Measurements from ENCODE around the gene CHD2.

Gene CHD2

GRCh38 chr15:92963794-92964193 lies 63.7 kb downstream of the CHD2 start:
- no peak for DNase-seq

- DNase-seq = no peak
Measured at GRCh38 chr15:92968926-92969651, 69.0 kb downstream of the CHD2 start.

GRCh38 chr15:92970656-92971055 lies 70.5 kb downstream of the CHD2 start:
- no peak for DNase-seq

GRCh38 chr15:92971081-92971480 lies 71.0 kb downstream of the CHD2 start:
- DNase-seq = no peak

GRCh38 chr15:92971713-92972112 lies 71.6 kb downstream of the CHD2 start:
- no peak for DNase-seq

- no peak for DNase-seq
Measured at GRCh38 chr15:92974183-92974915, 74.2 kb downstream of the CHD2 start.

GRCh38 chr15:92979011-92979701 lies 79.0 kb downstream of the CHD2 start:
- no peak for DNase-seq

GRCh38 chr15:92981333-92981732 lies 81.2 kb downstream of the CHD2 start:
- no peak for DNase-seq

GRCh38 chr15:92984161-92984560 lies 84.0 kb downstream of the CHD2 start:
- no peak for DNase-seq

GRCh38 chr15:92989470-92989869 lies 89.3 kb downstream of the CHD2 start:
- DNase-seq = no peak

GRCh38 chr15:92990031-92990430 lies 89.9 kb downstream of the CHD2 start:
- no peak for DNase-seq

- no peak for DNase-seq
Measured at GRCh38 chr15:92992720-92993119, 92.6 kb downstream of the CHD2 start.

- no peak for DNase-seq
Measured at GRCh38 chr15:92997821-92998220, 97.7 kb downstream of the CHD2 start.

- DNase-seq = no peak
Measured at GRCh38 chr15:93001156-93001555, 101.0 kb downstream of the CHD2 start.

GRCh38 chr15:93001881-93002280 lies 101.8 kb downstream of the CHD2 start:
- no peak for DNase-seq

GRCh38 chr15:93005133-93005532 lies 105.0 kb downstream of the CHD2 start:
- no peak for DNase-seq

- no peak for DNase-seq
Measured at GRCh38 chr15:93007994-93008393, 107.9 kb downstream of the CHD2 start.

- no peak for DNase-seq
Measured at GRCh38 chr15:93012786-93013185, 112.7 kb downstream of the CHD2 start.

GRCh38 chr15:93017526-93017925 lies 117.4 kb downstream of the CHD2 start:
- no peak for DNase-seq

GRCh38 chr15:93018574-93018973 lies 118.5 kb downstream of the CHD2 start:
- DNase-seq = no peak

- no peak for DNase-seq
Measured at GRCh38 chr15:93019090-93019489, 119.0 kb downstream of the CHD2 start.

- no peak for DNase-seq
Measured at GRCh38 chr15:93019971-93020370, 119.8 kb downstream of the CHD2 start.

- no peak for DNase-seq
Measured at GRCh38 chr15:93020976-93021772, 121.0 kb downstream of the CHD2 start.
